GDM1 (cell line): ENCODE data around the gene FAM3C.

Source experiments
- DNase-seq: peaks from one replicate; lab custom pipeline; 2025; lab: John Stamatoyannopoulos, UW

Gene FAM3C

DNA sequence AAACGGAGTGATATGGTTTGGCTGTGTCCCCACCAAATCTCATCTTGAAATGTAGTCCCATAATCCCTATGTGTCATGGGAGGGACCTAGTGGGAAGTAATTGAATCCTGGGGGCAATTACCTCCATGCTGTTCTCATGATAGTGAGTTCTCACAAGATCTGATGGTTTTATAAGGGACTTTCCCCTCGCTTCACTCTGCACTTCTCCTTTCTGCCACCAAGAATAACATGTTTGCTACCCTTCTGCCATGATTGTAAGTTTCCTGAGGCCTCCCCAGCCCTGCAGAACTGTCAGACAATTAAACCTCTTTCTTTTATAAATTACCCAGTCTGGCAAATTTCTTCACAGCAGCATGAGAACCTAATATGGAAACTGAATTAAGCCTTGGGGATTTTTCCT lies 19.1 kb downstream of the FAM3C start:
- DNase-seq: no peak

DNA sequence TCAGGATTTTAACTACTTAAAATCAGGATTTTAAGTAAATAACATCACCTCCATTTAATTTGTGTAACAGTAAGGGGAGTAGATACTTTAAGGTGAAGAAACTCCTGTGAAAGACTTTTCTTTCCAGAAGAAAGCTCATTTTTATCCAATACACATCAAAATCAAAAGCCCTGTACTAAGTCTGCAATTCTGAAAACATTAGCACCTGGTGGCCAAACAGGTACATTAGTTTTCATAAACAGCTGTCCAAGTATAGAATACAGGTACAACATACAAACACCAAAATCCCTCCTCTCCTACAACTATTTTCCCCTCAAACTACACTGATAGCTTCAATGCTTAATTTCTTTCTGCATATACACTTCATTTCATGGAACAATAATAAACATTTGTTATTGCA lies 22.9 kb downstream of the FAM3C start:
- DNase-seq: no peak

- no peak for DNase-seq
Measured at GRCh38 chr7:121372376-121373010, 23.6 kb downstream of the FAM3C start.

GRCh38 chr7:121371883-121372282 lies 24.2 kb downstream of the FAM3C start:
- no peak for DNase-seq

DNA sequence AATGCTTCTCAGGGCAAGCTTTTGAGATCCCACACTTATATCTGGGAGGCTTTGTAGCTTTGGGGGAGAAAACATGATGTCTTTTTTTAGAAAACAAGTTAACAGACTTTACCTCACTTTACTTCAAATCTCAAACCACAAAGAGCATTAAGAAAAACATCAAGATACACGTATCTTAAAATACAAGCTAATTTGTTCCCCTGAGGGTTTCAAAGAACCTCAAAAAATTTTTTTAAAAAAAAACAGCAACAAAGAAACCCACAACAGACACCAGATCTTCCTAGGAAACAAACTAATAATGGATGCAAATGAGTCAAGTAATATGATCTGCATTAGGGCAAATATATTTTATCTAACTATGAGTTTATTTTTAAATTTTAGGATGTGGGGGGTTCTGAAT lies 24.7 kb downstream of the FAM3C start:
- no peak for DNase-seq

- no peak for DNase-seq
Measured at GRCh38 chr7:121369462-121369861, 26.6 kb downstream of the FAM3C start.

- no peak for DNase-seq
Measured at GRCh38 chr7:121366852-121367431, 29.2 kb downstream of the FAM3C start.

- no peak for DNase-seq
Measured at GRCh38 chr7:121360564-121360963, 35.5 kb downstream of the FAM3C start.

DNA sequence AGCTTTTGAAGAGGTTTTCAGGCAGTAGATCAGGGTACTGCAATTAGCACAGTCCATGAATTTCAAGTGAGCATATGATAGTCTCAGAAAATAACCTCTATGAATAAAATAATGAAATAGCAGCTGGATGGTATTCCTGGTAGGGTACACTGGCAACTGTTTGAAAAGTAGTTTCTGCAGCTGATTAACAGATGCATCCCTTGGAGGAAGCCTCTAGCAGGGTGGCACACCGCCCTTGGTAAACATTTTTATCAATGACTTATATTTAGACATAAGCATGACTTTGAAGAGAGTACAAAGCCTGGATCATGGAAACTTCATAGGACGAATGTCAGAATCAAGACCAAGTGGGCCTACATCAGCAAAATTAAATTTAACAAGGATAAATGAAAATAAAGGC lies 40.5 kb downstream of the FAM3C start:
- no peak for DNase-seq

- no peak for DNase-seq
Measured at GRCh38 chr7:121352323-121352722, 43.8 kb downstream of the FAM3C start.

DNA sequence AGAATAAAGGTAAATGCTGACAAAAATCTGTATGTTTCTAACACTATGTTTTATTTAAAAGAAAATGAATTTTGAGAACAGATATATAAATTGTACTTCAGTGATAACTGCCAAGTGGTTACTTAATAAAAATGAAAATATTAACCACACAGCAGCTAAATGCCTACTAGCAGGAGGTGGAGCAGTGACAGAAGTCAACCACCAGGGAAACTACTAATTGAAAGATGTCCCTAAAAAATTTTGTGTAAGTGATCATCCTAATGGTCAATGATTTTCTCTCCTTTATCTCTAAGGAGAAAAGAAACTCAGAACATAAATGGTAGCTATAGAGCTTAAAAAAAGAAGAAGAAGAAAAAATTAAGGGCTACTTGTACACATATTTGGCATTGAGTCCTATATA lies 44.4 kb downstream of the FAM3C start:
- DNase-seq: no peak

DNA sequence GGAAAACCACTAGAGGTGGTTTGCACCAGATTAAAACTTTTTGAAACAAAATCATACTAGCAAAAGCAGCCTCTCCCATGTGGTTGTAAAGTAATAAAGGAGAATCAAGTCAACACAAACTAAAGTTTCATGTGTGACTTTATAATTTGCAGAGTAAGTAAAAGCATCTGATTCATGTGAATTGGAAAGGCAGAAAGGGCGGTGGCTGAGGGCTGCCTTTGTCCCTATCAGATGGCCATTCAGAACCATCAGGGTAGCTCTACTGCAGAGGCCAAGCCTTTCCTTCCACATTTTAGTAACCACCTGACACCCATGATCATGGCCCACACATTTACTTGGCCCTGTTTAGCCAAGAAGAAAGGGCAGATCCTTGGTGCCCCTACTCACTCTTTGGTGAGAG lies 51.6 kb downstream of the FAM3C start:
- no peak for DNase-seq

DNA sequence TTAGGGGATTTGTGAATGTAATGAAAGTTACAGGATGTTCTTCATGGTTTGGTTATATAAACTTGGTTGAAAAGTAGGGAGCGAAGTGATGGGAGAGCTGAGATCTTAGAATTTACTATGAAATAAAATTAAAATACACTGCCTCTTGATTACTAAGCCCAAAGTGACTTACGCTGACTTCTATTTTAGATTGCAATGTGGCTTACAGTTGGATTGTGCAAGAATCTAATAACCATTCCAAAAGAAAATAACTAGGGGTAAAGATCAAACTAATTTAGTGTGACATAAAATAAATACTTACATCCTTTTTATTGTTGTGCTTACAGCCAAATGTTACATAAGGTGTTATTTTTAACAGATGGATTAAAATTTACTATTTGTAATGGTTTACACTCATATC lies 52.0 kb downstream of the FAM3C start:
- DNase-seq: no peak

- no peak for DNase-seq
Measured at GRCh38 chr7:121343302-121343701, 52.8 kb downstream of the FAM3C start.

GRCh38 chr7:121342631-121343030 lies 53.5 kb downstream of the FAM3C start:
- no peak for DNase-seq

- no peak for DNase-seq
Measured at GRCh38 chr7:121341933-121342332, 54.2 kb downstream of the FAM3C start.

- no peak for DNase-seq
Measured at GRCh38 chr7:121339082-121339481, 57.0 kb downstream of the FAM3C start.

- no peak for DNase-seq
Measured at GRCh38 chr7:121337398-121337797, 58.7 kb downstream of the FAM3C start.

- no peak for DNase-seq
Measured at GRCh38 chr7:121336579-121336978, 59.5 kb downstream of the FAM3C start.

- no peak for DNase-seq
Measured at GRCh38 chr7:121334875-121335648, 61.0 kb downstream of the FAM3C start.

GRCh38 chr7:121334376-121334775 lies 61.7 kb downstream of the FAM3C start:
- no peak for DNase-seq

GRCh38 chr7:121331574-121331973 lies 64.5 kb downstream of the FAM3C start:
- DNase-seq: no peak

GRCh38 chr7:121331048-121331447 lies 65.1 kb downstream of the FAM3C start:
- DNase-seq: no peak
